Measurements from ENCODE around the gene PRPS1L1. TPM values are rescaled to one million over a fixed set of nuclear protein-coding genes. Genes with fewer than 3 reads are reported as not detected.

PRPS1L1 gene
- polyA plus RNA-seq, 1 experiment, result not detected

GRCh38 chr7:17991866-17992648, 35.6 kb downstream of the PRPS1L1 start:
- TF ChIP-seq, protein P1, sequence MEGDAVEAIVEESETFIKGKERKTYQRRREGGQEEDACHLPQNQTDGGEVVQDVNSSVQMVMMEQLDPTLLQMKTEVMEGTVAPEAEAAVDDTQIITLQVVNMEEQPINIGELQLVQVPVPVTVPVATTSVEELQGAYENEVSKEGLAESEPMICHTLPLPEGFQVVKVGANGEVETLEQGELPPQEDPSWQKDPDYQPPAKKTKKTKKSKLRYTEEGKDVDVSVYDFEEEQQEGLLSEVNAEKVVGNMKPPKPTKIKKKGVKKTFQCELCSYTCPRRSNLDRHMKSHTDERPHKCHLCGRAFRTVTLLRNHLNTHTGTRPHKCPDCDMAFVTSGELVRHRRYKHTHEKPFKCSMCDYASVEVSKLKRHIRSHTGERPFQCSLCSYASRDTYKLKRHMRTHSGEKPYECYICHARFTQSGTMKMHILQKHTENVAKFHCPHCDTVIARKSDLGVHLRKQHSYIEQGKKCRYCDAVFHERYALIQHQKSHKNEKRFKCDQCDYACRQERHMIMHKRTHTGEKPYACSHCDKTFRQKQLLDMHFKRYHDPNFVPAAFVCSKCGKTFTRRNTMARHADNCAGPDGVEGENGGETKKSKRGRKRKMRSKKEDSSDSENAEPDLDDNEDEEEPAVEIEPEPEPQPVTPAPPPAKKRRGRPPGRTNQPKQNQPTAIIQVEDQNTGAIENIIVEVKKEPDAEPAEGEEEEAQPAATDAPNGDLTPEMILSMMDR (IDR thresholded peaks at IDR 0.05; ENCODE audit: low read depth, low read length), result peak; percentile 20; the same call in 1 of the 2 replicates
- ChIA-PET CTCF (interaction anchor here (0.6 to 1.6 kb wide), 4 partner anchors 8 to 221 kb away, joined by 3 to 6 read pairs (median 4); no protein-coding TSS in a partner anchor), POLR2A (no interaction called here)
- DNase-seq (ENCODE audit: low read depth, low spot score), result no peak
- Histone ChIP-seq H3K9me3 (ENCODE audit: control insufficient read depth, insufficient read depth, low read length) (no peaks in the 10 kb centered on the region), H3K27ac (ENCODE audit: low read depth, low read length) (no peak overlapping the region), H3K27me3 (ENCODE audit: control insufficient read depth, insufficient read depth, low read length) (no peaks in the 10 kb centered on the region), H3K4me3 (ENCODE audit: low read depth, low read length) (no peak overlapping the region)

GRCh38 chr7:17990761-17991160, 36.9 kb downstream of the PRPS1L1 start:
- TF ChIP-seq, protein P1 (IDR thresholded peaks at IDR 0.05; ENCODE audit: low read depth, low read length), result no peak
- H3K27ac ChIP-seq (ENCODE audit: low read depth, low read length), result no peak overlapping the region
- no peak for DNase-seq (ENCODE audit: low read depth, low spot score)
- H3K27me3 ChIP-seq (ENCODE audit: control insufficient read depth, insufficient read depth, low read length), result no peaks in the 10 kb centered on the region
- H3K4me3 ChIP-seq (ENCODE audit: low read depth, low read length), result no peak overlapping the region
- ChIA-PET CTCF (interaction anchor here (1.6 kb wide), 1 partner anchor 221 kb away, joined by 3 read pairs; no protein-coding TSS in a partner anchor), POLR2A (no interaction called here)
- no peaks in the 10 kb centered on the region for H3K9me3 ChIP-seq (ENCODE audit: control insufficient read depth, insufficient read depth, low read length)

DNA sequence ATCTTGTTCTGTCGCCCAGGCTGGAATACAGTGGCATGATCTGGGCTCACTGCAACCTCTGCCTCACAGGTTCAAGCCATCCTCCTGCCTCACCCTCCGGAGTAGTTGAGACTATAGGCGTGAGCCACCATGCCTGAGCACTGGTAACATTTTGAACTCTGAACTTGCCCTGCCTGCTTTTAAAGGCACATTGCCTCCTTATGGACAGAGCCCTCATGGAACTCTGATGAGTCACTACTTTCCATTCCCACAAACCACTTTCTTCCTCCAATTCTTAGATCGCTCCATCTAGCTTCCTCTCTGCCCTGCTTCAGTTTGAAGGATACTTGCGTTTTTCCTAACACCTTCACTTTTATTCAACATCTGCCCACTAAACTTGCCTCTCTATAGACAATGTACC, 38.1 kb downstream of the PRPS1L1 start:
- H3K27me3 ChIP-seq (ENCODE audit: control insufficient read depth, insufficient read depth, low read length), result no peaks in the 10 kb centered on the region
- H3K27ac ChIP-seq (ENCODE audit: low read depth, low read length), result no peak overlapping the region
- no peaks in the 10 kb centered on the region for H3K9me3 ChIP-seq (ENCODE audit: control insufficient read depth, insufficient read depth, low read length)
- CTCF ChIA-PET, result interaction anchor here (1.6 kb wide), 1 partner anchor 220 kb away, joined by 3 read pairs; no protein-coding TSS in a partner anchor
- POLR2A ChIA-PET, result interaction anchor here (0.7 kb wide), 1 partner anchor 935 kb away, joined by 3 read pairs; no protein-coding TSS in a partner anchor
- no peak overlapping the region for H3K4me3 ChIP-seq (ENCODE audit: low read depth, low read length)
- TF ChIP-seq, protein P1 (IDR thresholded peaks at IDR 0.05; ENCODE audit: low read depth, low read length), result no peak
- DNase-seq (ENCODE audit: low read depth, low spot score), result no peak

- H3K27me3 ChIP-seq (ENCODE audit: control insufficient read depth, insufficient read depth, low read length), result no peaks in the 10 kb centered on the region
- H3K4me3 ChIP-seq (ENCODE audit: low read depth, low read length), result no peak overlapping the region
- ChIA-PET POLR2A (no interaction called here), CTCF (no interaction called here)
- no peaks in the 10 kb centered on the region for H3K9me3 ChIP-seq (ENCODE audit: control insufficient read depth, insufficient read depth, low read length)
- TF ChIP-seq, protein P1 (IDR thresholded peaks at IDR 0.05; ENCODE audit: low read depth, low read length), result no peak
- no peak overlapping the region for H3K27ac ChIP-seq (ENCODE audit: low read depth, low read length)
- no peak for DNase-seq (ENCODE audit: low read depth, low spot score)
Observed at GRCh38 chr7:17988858-17989257, 38.8 kb downstream of the PRPS1L1 start.

DNA sequence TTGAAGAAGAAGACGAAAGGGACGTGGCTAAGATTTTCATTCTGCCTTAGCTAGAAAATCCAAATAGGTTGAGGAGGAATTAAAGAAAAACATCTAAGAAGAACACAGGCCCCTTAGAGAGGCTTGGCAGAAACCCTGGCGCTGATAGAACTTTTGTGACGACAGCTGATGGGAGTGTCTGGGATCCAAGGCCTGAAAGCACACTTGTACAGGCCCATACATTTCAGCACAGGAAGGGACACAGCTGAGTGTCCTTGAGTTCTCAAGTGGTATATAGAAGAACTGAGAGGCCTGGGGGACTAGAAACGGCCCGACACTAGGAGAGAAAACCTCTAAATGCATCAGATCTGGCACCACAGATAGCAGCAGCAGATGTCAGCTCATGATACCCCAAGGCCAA, 39.5 kb downstream of the PRPS1L1 start:
- Histone ChIP-seq H3K27ac (ENCODE audit: low read depth, low read length) (no peak overlapping the region), H3K27me3 (ENCODE audit: control insufficient read depth, insufficient read depth, low read length) (no peaks in the 10 kb centered on the region), H3K9me3 (ENCODE audit: control insufficient read depth, insufficient read depth, low read length) (no peaks in the 10 kb centered on the region), H3K4me3 (ENCODE audit: low read depth, low read length) (no peak overlapping the region)
- ChIA-PET CTCF (no interaction called here), POLR2A (no interaction called here)
- DNase-seq (ENCODE audit: low read depth, low spot score), result no peak
- TF ChIP-seq, protein P1 (IDR thresholded peaks at IDR 0.05; ENCODE audit: low read depth, low read length), result no peak
